H1 (cell line): ENCODE measurements around the gene LIPE. TPM values are rescaled to one million over a fixed set of nuclear protein-coding genes. Genes with fewer than 3 reads are reported as not detected.

Experiments
- EZH2 ChIP-seq: fragments of 200-600 bp; sonication (generic); IDR thresholded peaks from 2 replicates; pipeline ENCODE4 v1.7.1; 2012; ENCODE audit warnings: low read depth, mild to moderate bottlenecking, moderate library complexity, low read length, inconsistent platforms; ENCODE audit not compliant: severe bottlenecking
- polyA plus RNA-seq, 7 experiments: library from polyadenylated mRNA; depleted of rRNA in 3 of 7; stranded (reverse) in 5 of 7; unstranded in 2 of 7; fragments of >200 nt in 5 of 7; fragments of 200-250 nt in 2 of 7; gene quantifications; 1 replicate in 5 of 7; 2 replicates in 1 of 7; 4 replicates in 1 of 7; pipeline versions ENCODE4 v1.2.1 to v1.2.3, GENCODE V29; 2011 to 2013; ENCODE audit warnings: missing spikeins in 2 of 7, mixed read lengths in 2 of 7
- total RNA-seq: library from RNA; stranded (reverse); fragmentation: NEBNext Ultra II Directional; extraction: Animal tissue kit (Norgen Biotek cat#: 25700); gene quantifications from 2 replicates; pipeline ENCODE4 v1.2.1, GENCODE V29; 2021

Gene LIPE
- total and polyA plus RNA-seq, 2 of the 8 experiments (the other 6 are each of a cell fraction or from before 2014, with no cell fraction given), result 8.7 to 15.9 TPM

GRCh38 chr19:42394751-42395150, 32.4 kb downstream of the LIPE start (continued):
- no peak for TF ChIP-seq EZH2
